NCI-H2227 treated with DMSO at 0.1 percent for 48 hours (cell line): Measurements from ENCODE around the gene STK10.
A peak's percentile ranks its signal among the peaks of the same experiment; 100 is the strongest.

Experiments used
- DNase-seq: peaks from one replicate; lab custom pipeline; 2025; lab: John Stamatoyannopoulos, UW

The STK10 gene

GRCh38 chr5:172188893-172189692 is 1.1 kb upstream of the STK10 start:
- DNase-seq: peak; percentile 29

- DNase-seq: peak; percentile 3
Observed at GRCh38 chr5:172187118-172188032, 649 bp downstream of the STK10 start.

- DNase-seq: no peak
Observed at GRCh38 chr5:172186114-172186695, 1.8 kb downstream of the STK10 start.

- DNase-seq: no peak
Observed at GRCh38 chr5:172185096-172185461, 2.9 kb downstream of the STK10 start.

GRCh38 chr5:172183881-172184280 is 4.1 kb downstream of the STK10 start:
- no peak for DNase-seq

GRCh38 chr5:172182291-172182690 is 5.7 kb downstream of the STK10 start:
- DNase-seq: no peak

GRCh38 chr5:172180936-172181335 is 7.1 kb downstream of the STK10 start:
- no peak for DNase-seq

- no peak for DNase-seq
Observed at GRCh38 chr5:172178991-172179989, 8.7 kb downstream of the STK10 start.

GRCh38 chr5:172178301-172178987 is 9.6 kb downstream of the STK10 start:
- DNase-seq: no peak

- no peak for DNase-seq
Observed at GRCh38 chr5:172177176-172177575, 10.8 kb downstream of the STK10 start.

- no peak for DNase-seq
Observed at GRCh38 chr5:172175263-172175719, 12.7 kb downstream of the STK10 start.

- no peak for DNase-seq
Observed at GRCh38 chr5:172173564-172174153, 14.4 kb downstream of the STK10 start.

GRCh38 chr5:172172912-172173563 is 15.0 kb downstream of the STK10 start:
- no peak for DNase-seq

- DNase-seq: no peak
Observed at GRCh38 chr5:172171118-172171517, 16.9 kb downstream of the STK10 start.

- DNase-seq: no peak
Observed at GRCh38 chr5:172170251-172170701, 17.7 kb downstream of the STK10 start.

GRCh38 chr5:172169216-172169615 is 18.8 kb downstream of the STK10 start:
- no peak for DNase-seq

- no peak for DNase-seq
Observed at GRCh38 chr5:172168311-172168710, 19.7 kb downstream of the STK10 start.

GRCh38 chr5:172167895-172168294 is 20.1 kb downstream of the STK10 start:
- no peak for DNase-seq

- DNase-seq: no peak
Observed at GRCh38 chr5:172166030-172166826, 21.8 kb downstream of the STK10 start.
